ENCODE results near the gene ARHGAP32. TPM values are rescaled to one million over a fixed set of nuclear protein-coding genes. Genes with fewer than 3 reads are reported as not detected.

Gene ARHGAP32
- total RNA-seq, 6 donors from 2014 or later, result 19.9 to 51.3 (median 29.5) TPM

- Histone ChIP-seq H3K4me3 (no peak overlapping the region), H3K27ac (no peak overlapping the region), H3K27me3 (no peaks in the 10 kb centered on the region), H3K9me3 (no peaks in the 10 kb centered on the region), H3K4me1 (peaks cover 0 to 8% (median 0%) of the 10 kb centered on the region in 4 donors), H3K36me3 (no peaks in the 10 kb centered on the region)
- no peak for TF ChIP-seq POLR2A (IDR thresholded peaks at IDR 0.05)
- DNase-seq (no peak), ATAC-seq (ENCODE audit: low FRiP score in 2 of 2) (no peak)
- 94 to 95% methylated on average over 3 of the region's 3 CpGs for WGBS, 2 donors
Observed at GRCh38 chr11:129213261-129213660, 21.1 kb upstream of the ARHGAP32 start.

- no peak for TF ChIP-seq CTCF (IDR thresholded peaks at IDR 0.05)
- TF ChIP-seq EP300 (IDR thresholded peaks at IDR 0.05), result no peak
- no peak for TF ChIP-seq POLR2AphosphoS5 (IDR thresholded peaks at IDR 0.05)
- TF ChIP-seq POLR2A (IDR thresholded peaks at IDR 0.05), result no peak
- ATAC-seq (ENCODE audit: low FRiP score in 2 of 2) (no peak), DNase-seq (no peak)
- H3K36me3 ChIP-seq, result no peaks in the 10 kb centered on the region
- H3K9me3 ChIP-seq, result no peaks in the 10 kb centered on the region
- H3K4me3 ChIP-seq, result no peak overlapping the region
- H3K27ac ChIP-seq, result no peak overlapping the region
- no peaks in the 10 kb centered on the region for H3K27me3 ChIP-seq
- H3K4me1 ChIP-seq, result peaks cover 0 to 8% (median 0%) of the 10 kb centered on the region in 4 donors
- 83 to 94% methylated on average over 2 of the region's 2 CpGs for WGBS, 2 donors
Observed at GRCh38 chr11:129211397-129211796, 19.3 kb upstream of the ARHGAP32 start.

GRCh38 chr11:129210831-129211181 is 18.7 kb upstream of the ARHGAP32 start:
- no peaks in the 10 kb centered on the region for H3K27me3 ChIP-seq
- peaks cover 0 to 8% (median 0%) of the 10 kb centered on the region in 4 donors for H3K4me1 ChIP-seq
- H3K27ac ChIP-seq, result no peak overlapping the region
- H3K4me3 ChIP-seq, result no peak overlapping the region
- ATAC-seq (ENCODE audit: low FRiP score in 2 of 2) (no peak), DNase-seq (no peak)
- no peaks in the 10 kb centered on the region for H3K36me3 ChIP-seq
- WGBS, 2 donors, result 71 to 87% methylated on average over 5 of the region's 5 CpGs
- TF ChIP-seq EP300 (IDR thresholded peaks at IDR 0.05), result no peak
- TF ChIP-seq CTCF (IDR thresholded peaks at IDR 0.05), result no peak
- TF ChIP-seq POLR2A (IDR thresholded peaks at IDR 0.05), result no peak
- no peak for TF ChIP-seq POLR2AphosphoS5 (IDR thresholded peaks at IDR 0.05)
- no peaks in the 10 kb centered on the region for H3K9me3 ChIP-seq

GRCh38 chr11:129209891-129210830 is 18.0 kb upstream of the ARHGAP32 start:
- H3K4me1 ChIP-seq, result peaks cover 0 to 8% (median 0%) of the 10 kb centered on the region in 4 donors
- ATAC-seq (ENCODE audit: low FRiP score in 2 of 2), result no peak
- 65 to 66% methylated on average over 7 of the region's 7 CpGs for WGBS, 2 donors

More at GRCh38 chr11:129209891-129210830, 18.0 kb upstream of the ARHGAP32 start:
- H3K9me3 ChIP-seq, result no peaks in the 10 kb centered on the region
- TF ChIP-seq POLR2AphosphoS5 (IDR thresholded peaks at IDR 0.05), result no peak
- no peak for TF ChIP-seq CTCF (IDR thresholded peaks at IDR 0.05)
- no peak for TF ChIP-seq EP300 (IDR thresholded peaks at IDR 0.05)
- no peak for TF ChIP-seq POLR2A (IDR thresholded peaks at IDR 0.05)
- H3K27ac ChIP-seq, result no peak overlapping the region
- no peaks in the 10 kb centered on the region for H3K27me3 ChIP-seq
- H3K36me3 ChIP-seq, result no peaks in the 10 kb centered on the region
- DNase-seq, result no peak
- no peak overlapping the region for H3K4me3 ChIP-seq

All from upper lobe of left lung (tissue), 6 donors.